MM.1S (cell line): Measurements from ENCODE around the gene CORO2A.

ENCODE experiments used
- EZH2 ChIP-seq: fragments of 300-600 bp; sonication (generic); optimal IDR thresholded peaks from 2 replicates; pipeline ENCODE3; 2017; ENCODE audit warnings: low read depth, mild to moderate bottlenecking, antibody characterized with exemption, low read length, mixed read lengths
- TF ChIP-seq, protein P1 (sequence below): fragments of 300-600 bp; sonication (generic); IDR thresholded peaks from 2 replicates; pipeline ENCODE4 v1.5.1; 2016; ENCODE audit warnings: antibody characterized with exemption, low read length, mixed read lengths

DNA sequence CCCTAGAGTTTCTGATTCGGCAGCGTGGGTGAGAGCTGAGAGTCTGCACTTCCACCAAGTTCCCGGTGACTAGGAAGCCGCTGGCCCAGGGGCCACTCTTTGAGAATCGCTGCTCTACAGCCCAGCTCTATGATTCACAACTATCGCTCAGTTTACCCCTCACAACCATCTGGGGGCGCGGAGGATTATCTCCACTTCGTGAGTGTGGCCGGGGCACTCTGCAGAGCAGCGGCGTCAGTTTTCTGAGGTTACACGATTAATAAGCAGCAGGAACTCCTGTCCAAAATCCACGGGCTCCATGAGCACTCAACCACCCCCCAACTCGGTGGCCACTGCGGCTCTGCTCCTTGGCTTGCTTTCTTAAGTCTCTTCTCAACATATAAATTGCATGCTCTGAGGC lies 19.3 kb downstream of the CORO2A start:
- TF ChIP-seq, protein P1, sequence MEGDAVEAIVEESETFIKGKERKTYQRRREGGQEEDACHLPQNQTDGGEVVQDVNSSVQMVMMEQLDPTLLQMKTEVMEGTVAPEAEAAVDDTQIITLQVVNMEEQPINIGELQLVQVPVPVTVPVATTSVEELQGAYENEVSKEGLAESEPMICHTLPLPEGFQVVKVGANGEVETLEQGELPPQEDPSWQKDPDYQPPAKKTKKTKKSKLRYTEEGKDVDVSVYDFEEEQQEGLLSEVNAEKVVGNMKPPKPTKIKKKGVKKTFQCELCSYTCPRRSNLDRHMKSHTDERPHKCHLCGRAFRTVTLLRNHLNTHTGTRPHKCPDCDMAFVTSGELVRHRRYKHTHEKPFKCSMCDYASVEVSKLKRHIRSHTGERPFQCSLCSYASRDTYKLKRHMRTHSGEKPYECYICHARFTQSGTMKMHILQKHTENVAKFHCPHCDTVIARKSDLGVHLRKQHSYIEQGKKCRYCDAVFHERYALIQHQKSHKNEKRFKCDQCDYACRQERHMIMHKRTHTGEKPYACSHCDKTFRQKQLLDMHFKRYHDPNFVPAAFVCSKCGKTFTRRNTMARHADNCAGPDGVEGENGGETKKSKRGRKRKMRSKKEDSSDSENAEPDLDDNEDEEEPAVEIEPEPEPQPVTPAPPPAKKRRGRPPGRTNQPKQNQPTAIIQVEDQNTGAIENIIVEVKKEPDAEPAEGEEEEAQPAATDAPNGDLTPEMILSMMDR, result no peak
- no peak for TF ChIP-seq EZH2
